ENCODE measurements around the gene ADAMTSL1.

GRCh38 chr9:18451406-18451805 is 22.5 kb upstream of the ADAMTSL1 start:
- TF ChIP-seq POLR2A (IDR thresholded peaks at IDR 0.05) (no peak), POLR2AphosphoS5 (IDR thresholded peaks at IDR 0.05) (no peak)
- TF ChIP-seq, protein P1, sequence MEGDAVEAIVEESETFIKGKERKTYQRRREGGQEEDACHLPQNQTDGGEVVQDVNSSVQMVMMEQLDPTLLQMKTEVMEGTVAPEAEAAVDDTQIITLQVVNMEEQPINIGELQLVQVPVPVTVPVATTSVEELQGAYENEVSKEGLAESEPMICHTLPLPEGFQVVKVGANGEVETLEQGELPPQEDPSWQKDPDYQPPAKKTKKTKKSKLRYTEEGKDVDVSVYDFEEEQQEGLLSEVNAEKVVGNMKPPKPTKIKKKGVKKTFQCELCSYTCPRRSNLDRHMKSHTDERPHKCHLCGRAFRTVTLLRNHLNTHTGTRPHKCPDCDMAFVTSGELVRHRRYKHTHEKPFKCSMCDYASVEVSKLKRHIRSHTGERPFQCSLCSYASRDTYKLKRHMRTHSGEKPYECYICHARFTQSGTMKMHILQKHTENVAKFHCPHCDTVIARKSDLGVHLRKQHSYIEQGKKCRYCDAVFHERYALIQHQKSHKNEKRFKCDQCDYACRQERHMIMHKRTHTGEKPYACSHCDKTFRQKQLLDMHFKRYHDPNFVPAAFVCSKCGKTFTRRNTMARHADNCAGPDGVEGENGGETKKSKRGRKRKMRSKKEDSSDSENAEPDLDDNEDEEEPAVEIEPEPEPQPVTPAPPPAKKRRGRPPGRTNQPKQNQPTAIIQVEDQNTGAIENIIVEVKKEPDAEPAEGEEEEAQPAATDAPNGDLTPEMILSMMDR (IDR thresholded peaks at IDR 0.05): no peak

All from stomach (tissue), 4 donors.